ENCODE data around the gene TNS1.

TNS1 gene

DNA sequence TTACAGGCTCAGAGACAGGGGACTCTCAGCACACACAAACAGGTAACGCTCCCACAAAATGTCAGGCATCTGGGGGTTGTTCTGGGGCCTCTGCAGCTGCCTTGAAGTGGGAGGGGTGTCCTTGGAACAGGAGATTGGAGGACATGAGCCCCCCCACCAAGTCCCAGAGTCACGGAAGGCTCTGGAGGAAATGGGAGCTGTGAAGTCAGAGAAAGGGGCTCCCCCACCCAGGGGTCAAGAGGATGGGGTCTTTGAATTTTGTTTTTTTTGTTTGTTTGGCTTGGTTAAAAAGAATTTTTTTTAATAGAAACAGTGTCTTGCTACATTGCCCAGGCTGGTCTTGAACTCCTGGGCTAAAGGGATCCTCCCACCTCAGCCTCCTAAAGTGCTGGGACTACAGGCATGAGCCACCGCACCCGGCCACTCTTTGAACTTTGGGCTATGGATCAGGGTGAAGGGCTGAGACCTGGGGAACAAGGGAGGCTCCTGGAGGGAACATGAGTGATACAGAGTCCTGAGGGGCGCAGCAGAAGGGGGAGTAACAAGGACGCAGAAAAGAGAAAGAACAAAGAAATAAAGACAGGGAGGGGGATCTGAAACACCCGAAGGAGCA is 46.8 kb downstream of the TNS1 start:
- no peak for DNase-seq

- DNase-seq = no peak
These were observed 47.6 kb downstream of the TNS1 start for GRCh38 chr2:217954971-217955740.

DNA sequence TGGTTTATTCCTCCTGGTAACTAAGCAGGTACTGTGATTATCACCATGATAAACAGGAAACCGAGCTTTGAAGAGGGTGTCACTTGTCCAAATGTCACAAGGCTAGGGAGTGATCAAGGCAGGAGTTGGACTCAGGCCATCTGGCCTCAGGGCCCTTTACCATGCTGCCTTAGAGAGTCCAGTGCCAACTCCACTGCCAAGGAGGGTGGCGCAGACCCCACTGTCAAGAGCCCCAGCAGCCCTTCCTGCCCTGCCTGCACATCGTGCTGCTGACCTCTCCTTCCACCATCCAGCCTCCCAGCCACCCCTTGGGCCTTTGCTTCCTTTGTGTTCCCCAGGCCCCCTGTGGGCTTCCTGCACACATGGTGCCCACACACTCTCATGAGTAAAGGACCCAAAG is 48.3 kb downstream of the TNS1 start:
- DNase-seq = no peak

GRCh38 chr2:217954051-217954450 is 48.7 kb downstream of the TNS1 start:
- no peak for DNase-seq

DNA sequence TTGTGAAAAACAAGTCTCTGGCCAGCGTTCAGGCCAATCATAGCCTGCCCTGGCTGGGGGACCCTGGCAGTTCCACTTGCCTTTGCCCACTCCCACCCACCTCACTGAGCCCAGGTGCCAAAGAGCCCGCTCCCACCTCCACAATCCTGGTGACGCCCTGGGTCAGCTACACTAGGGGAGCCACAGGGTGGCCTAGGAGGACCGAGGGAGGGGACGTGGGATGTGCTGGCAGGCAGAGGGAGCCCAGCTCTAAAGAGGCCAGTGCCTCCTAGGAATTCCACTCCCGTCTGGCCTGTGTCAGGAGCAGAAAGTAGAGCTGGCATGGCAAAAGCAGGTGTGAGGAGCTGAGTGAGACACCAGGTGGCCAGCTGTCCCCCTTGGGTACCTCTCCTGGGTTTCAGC is 49.3 kb downstream of the TNS1 start:
- DNase-seq = no peak

DNA sequence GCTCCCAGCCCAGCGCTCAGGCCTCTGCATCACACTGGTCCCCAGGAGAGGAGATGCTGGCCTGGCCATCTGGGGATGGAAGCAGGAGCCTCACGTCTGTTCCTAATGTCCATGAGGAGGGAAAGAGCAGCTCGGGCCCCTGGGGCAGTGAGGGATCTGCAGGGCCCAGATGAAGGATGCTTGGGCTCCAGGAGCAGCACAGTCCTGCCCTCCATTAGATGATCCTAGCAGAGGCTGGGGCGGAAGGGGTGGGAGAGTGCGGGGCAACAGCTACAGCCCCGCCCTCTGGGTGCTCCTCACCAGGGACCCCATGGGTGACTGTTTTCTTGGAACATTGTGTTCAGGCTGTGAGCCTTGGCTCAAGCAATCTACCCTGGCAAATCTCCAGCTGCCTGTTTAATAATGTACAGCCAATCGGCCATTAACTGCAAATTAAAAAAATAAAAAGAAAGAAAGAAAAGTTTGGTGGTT is 49.7 kb downstream of the TNS1 start:
- no peak for DNase-seq

DNA sequence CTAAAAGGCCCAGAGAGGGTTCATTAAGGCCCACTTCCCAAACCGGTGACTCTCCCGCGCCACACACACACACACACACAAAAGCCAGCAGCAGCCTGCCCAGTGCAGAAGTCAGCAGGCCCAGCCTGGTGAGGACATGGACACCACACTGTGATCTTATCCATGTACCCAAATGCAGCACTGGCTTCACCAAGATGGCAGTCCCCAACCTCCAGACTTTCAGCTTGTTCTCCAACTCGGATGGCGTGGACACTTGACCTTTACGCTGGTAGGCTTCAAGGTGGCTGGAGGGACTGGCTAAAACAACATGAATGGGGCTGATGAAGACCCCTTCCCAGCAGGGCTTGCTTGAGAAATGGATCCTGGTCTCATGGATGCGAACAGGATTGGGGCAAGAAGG is 50.4 kb downstream of the TNS1 start:
- no peak for DNase-seq

DNA sequence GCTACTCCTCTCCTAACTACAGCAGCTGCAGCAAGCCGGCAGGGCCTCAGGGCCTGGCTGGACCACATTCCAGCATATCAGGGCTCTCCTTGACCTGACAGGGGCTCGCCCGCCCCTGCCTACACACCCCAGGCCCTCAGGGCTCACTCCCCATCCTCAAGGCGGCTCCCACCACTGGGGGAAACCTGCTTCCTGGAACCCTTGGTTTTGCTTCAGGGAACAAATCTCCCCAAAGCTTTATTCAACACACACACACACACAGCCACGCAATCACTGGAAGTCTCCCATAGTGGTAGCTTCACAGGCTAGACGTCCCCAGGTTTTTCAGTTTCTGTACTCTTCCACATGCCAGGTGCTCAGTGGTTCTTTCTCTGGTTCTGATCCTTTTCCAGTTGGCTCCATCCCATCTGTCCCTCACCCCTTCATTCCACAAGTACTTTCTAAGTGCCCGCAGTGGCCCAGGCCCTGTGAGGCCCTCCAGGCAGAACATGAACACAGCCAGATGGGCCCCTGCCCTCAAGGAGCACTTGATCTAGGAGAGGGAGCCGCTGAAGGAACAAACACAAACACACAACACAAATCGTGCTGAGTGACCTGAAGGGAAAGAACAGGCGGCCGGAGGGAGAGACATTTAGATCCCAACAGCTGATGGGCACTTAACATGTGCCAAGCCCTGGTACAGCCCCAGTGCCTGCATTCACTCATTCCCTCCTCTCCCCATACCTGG is 51.1 kb downstream of the TNS1 start:
- no peak for DNase-seq

DNA sequence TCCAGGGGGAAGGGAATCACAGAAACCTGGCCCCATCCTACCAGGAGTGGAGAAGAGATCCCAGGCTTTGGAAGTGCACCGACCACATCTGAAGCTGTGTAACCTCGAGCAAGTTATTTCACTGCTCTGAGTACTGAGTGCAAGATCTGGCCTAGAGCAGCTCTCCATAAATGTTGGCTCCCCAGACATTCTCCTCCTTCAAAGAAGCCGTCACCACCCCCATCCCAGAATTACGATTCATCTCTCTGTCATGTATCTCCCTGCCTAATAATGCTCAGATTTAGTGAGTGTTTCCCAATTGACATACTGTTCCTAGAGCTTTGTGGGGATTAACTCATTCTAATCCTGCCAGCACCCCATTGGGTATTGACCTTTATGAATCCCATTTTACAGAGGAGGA is 51.7 kb downstream of the TNS1 start:
- DNase-seq = no peak

DNA sequence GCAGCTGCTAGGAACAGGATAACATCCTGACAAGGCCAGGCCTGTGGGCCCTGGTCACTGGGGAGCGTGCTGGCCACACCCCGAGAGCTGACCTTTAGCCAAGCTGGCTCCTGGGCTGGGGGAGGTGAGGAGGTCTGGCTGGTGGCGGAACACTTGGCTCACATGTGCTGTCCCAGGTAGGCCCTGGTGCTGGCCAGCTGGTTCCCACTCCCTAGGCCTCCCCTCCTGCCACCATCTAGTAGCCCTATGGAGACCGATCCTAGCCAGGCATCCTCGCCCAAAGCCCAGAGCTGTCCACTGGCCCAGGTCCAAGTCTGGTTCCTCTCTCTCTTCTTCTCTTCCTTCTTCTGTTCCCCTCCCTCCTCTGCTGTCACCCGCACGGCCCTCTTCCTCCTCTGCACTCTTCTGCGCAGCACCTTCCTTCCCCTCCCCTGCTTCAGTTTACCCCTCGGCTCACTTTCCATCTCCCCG is 52.4 kb downstream of the TNS1 start:
- DNase-seq = no peak

GRCh38 chr2:217949447-217949846 is 53.3 kb downstream of the TNS1 start:
- DNase-seq = no peak

- DNase-seq = no peak
These were observed 53.9 kb downstream of the TNS1 start for GRCh38 chr2:217948897-217949296.

DNA sequence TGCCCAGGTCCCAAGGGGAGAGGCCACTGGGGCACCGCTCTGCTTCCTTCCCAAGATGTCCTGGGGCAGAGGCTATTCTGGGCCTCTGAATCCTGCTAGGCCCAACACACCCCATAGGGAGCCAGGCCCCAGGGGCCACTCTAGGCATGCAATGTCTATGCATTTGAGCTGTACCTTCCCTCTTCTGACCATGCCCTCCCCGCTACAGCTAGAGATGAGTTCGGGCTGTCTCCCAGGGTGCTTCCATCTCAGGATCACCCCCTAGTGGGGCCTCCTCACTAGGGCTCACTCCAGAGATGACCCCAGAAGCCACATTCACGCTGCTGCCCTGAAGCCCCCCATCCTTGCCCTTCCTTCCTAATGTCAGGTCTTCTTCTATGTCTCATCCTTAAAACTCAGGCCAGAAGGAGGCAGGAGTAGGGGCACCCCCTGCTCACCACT is 54.4 kb downstream of the TNS1 start:
- no peak for DNase-seq

DNA sequence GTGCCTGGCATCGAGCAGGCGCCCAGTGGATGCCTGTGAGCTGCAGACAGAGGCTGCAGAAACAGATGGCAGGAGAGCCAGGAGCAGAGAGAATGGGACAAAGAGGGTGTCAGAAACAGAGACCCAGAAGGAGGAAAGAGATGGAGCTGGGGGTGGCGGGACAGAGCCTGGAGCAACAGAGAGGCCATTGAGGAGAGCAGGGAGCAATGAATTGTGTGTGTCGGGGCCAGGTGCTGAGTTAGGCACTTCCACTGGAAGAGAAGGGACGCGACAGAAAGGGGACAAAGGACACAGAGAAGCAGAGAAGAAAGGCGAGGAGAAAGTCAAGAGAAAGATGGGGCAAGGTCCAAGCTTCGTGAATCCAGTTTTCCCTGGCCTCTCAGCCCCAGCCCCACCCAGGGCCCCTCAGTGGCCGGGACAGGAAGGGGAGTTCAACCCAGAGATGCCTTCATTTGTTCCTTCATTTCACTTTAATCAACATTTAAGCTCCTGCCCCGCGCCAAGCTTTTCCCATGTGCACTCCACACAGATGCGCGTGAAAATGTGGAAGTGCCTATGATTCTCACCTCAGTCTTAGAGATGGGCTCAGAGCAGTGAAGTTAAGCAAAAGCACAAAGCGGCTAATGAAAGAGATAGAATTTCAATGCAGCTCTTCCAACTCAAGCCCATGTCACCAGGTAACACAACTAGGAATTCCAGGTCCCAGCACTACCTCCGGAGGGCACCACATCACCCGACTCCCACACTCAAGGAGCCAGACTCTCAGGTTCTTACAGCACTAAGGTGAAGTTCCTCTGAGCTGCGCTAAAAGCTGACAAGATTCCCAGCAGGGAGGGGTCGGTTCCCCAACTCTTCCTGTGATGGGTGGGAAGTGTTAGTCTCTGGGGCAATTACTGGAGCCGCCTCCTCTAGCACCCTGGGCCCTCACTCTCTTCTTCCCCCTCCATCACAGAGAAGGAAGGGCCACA is 55.1 kb downstream of the TNS1 start:
- no peak for DNase-seq

GRCh38 chr2:217946051-217946450 is 56.7 kb downstream of the TNS1 start:
- DNase-seq = no peak

DNA sequence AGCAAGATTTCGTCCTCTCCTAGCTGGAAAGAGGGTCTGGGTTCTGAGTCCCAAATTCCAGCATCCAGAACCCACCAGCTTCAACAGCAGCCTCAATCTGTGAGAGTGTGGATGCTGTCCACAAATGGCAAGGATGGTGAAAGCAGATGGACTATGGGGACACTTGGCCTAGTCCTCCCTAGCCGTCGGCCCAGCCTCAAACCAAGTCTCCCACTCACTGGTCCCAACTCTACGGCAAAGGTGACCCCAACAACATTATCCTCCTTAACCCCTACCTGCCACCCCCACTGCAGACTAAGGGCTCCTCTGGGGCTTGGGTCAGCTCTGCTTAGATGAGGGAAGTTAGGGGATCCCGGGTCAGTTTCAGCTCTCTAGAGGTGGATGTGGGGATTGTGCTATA is 57.3 kb downstream of the TNS1 start:
- no peak for DNase-seq

GRCh38 chr2:217944923-217945322 is 57.9 kb downstream of the TNS1 start:
- DNase-seq = no peak

DNA sequence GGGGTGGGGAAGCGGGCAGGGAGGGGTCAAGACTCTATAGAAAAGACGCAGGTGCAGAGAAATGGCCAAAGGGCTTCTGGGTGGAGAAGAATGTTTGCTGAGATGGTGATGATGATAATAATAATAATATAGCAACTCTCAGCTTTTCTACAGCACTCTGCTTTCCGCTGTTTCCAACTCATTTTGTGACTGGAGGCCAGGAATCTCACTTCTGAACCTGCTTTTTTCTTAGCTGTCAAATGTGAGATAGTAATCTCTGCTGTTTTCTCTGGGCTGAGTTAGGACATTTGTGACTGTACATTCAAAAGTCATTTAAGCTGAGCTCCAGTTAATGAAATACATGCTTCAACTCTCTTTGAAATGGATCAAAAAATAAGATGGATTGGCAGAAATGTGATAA is 58.4 kb downstream of the TNS1 start:
- DNase-seq = no peak

- peak in 1 of 2 donors; percentile 4 for DNase-seq
These were observed 59.1 kb downstream of the TNS1 start for GRCh38 chr2:217943446-217944321.

DNA sequence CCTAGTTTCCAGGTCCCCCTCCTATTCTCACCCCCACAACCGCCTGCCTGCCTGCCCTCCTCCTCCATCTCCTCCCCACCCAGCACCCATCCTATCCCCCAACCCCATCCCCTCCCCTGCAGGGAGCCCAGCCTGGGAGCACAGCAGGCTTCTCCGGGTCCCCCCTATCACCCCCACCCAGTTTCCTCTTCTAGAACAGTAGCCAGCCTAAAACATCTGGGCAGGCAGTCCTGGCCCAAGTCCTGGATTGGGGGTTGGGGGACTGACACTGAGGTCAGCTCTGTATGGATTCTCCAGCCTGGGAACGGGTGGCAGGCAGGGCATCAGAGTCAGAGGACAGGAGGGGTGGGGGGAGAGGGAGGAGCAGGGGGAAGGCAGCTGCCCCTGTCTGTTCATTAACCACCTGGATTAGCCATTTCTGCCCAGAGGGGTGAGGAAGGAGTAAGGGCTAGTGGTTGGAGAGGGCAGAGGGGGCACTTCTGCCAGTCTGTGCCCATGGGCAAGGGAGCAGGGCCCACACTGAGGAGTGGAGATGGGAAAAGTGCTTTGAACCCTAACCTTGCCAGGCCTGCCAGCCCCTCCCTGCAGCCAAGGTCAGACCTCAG is 60.0 kb downstream of the TNS1 start:
- DNase-seq = no peak
